GM10248 (cell line): ENCODE data around the gene TRNT1.

Experiments
- CTCF ChIA-PET: fragments of 300-600 bp; sonication (Branson Sonifier 250); formaldehyde crosslinking; extraction: SDS; loops from one replicate; lab custom pipeline; 2021; ENCODE audit warnings: antibody characterized with exemption; lab: Yijun Ruan, JAX
- POLR2A ChIA-PET: fragments of 350-650 bp; sonication (Branson Sonifier 250); formaldehyde crosslinking; extraction: SDS; loops from one replicate; lab custom pipeline; 2020; ENCODE audit warnings: antibody characterized with exemption; lab: Yijun Ruan, JAX
- DNase-seq: peaks from one replicate; pipeline ENCODE4 v3.0.0; 2012; ENCODE audit errors: extremely low spot score
- TF ChIP-seq, protein P1 (sequence below): IDR thresholded peaks from 2 replicates; pipeline ENCODE4 v1.5.1; 2012; ENCODE audit warnings: mild to moderate bottlenecking, low read depth; ENCODE audit errors: extremely low read depth, missing control alignments, control extremely low read depth

Gene TRNT1

DNA sequence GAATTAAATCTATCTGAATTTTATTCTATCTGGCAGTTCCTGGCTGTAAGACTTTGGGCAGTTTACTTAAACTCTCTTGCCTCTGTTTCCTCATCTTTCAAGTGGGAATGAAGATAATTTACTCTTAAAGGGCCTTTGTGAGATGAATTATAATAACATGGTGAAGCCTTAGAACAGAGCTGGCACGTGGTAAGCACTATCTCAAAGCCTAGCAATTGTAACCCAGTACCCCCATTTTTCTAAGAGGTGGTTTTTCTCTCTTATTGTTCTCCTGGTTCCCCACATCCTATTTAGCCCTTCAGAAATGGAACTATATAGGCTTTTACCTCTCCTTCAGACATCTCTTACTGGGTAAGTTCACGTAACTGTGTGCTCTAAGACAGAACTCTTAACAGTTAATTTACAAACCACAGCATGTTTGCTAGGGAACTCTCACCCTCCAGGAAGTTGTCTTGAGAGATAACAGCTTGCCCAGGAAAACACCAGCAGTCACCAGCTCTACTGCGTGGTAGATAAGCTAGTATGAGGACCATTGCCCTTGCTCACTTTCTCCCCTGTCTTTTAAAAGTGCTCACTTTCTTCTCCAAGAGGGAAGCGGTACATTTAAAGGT, 65.0 kb downstream of the TRNT1 start:
- POLR2A ChIA-PET: no interaction called here
- no peak for DNase-seq
- CTCF ChIA-PET: interaction anchor here (4.4 kb wide), 1 partner anchor 9 kb away, joined by 28 read pairs; no protein-coding TSS in a partner anchor
- TF ChIP-seq, protein P1, sequence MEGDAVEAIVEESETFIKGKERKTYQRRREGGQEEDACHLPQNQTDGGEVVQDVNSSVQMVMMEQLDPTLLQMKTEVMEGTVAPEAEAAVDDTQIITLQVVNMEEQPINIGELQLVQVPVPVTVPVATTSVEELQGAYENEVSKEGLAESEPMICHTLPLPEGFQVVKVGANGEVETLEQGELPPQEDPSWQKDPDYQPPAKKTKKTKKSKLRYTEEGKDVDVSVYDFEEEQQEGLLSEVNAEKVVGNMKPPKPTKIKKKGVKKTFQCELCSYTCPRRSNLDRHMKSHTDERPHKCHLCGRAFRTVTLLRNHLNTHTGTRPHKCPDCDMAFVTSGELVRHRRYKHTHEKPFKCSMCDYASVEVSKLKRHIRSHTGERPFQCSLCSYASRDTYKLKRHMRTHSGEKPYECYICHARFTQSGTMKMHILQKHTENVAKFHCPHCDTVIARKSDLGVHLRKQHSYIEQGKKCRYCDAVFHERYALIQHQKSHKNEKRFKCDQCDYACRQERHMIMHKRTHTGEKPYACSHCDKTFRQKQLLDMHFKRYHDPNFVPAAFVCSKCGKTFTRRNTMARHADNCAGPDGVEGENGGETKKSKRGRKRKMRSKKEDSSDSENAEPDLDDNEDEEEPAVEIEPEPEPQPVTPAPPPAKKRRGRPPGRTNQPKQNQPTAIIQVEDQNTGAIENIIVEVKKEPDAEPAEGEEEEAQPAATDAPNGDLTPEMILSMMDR: no peak

DNA sequence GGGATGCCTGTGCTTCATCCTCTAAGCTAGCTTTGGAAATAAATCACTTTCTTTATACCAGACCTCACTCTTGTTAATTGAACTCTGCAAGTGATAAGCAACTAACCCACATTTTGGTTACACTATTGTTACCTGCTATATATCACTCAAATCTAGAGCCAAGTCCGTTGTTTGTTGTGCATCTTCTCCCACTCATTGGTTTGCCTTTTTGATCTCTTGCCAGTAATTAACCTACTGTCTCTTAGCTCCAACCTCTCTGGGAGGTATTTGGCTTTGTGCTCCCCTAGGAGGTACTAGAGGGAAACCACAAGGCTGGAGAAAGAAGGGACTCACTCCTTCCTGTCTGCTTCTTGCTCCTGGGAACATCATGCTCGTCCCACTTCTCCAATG, 65.5 kb downstream of the TRNT1 start:
- no peak for DNase-seq
- TF ChIP-seq, protein P1: no peak
- ChIA-PET POLR2A (no interaction called here), CTCF (interaction anchor here (1.2 to 4.4 kb wide), 3 partner anchors 9 to 1098 kb away, joined by 3 to 28 read pairs (median 7); no protein-coding TSS in a partner anchor)

DNA sequence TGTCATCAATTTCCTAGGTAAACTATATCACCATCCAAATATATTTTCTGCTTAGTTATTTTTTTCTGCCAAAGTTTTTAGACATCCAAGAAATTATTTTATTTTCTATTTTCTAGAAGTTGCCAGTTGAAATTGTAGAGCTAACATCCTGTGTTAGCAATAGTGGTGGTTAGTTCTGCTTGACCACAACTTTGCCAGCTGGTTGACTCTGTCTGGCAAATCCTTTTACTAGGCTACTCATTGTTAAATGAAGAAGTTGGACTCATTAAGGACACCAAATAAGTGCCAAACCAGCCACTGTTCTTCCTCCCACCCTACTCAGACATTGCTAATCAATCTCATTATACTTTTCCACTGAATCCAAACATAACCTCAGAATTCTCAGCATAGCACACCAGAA, 68.1 kb downstream of the TRNT1 start:
- TF ChIP-seq, protein P1: no peak
- POLR2A ChIA-PET: no interaction called here
- CTCF ChIA-PET: no interaction called here
- DNase-seq: no peak

DNA sequence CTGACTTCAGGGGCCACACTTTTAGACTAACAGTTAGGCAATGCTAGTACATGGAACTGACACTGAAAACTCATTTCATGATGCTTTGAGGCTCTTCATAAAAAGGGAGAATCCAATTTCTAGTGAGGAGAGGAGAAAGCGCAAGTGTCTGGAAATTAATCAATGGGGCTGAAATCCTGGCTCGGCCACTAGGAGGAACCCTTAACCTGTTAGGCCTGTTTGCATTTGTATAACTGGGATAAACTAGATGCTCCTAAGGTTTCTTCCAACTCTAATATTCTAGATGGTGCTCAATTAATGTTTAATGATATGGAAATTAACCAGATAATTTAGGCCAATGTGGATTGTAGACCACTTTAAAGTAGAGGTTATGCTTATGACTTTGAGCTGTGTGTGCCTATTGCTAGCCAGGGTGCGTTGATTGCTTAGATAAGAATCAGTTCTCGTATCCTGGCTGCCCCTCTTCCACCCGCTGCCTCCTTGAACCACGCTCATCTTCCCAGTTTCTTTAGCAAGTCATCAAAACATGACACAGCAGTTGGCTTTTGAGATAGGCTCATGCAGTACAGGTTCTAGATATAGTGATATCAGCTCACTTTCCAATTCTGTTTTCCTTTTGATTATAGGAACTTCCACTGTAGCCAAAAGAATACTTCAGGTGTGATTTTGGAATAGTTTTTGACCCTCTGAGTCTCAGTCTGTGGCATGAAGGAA, 69.6 kb downstream of the TRNT1 start:
- CTCF ChIA-PET: interaction anchor here (0.6 to 1.4 kb wide), 3 partner anchors 9 to 802 kb away, joined by 3 to 9 read pairs (median 4); no protein-coding TSS in a partner anchor
- POLR2A ChIA-PET: no interaction called here
- TF ChIP-seq, protein P1: peak; percentile 24
- no peak for DNase-seq
